NCI-H2029 treated with DMSO at 0.1 percent for 48 hours (cell line): Measurements from ENCODE around the gene TXNL1.

ENCODE experiments used
- DNase-seq: peaks from one replicate; lab custom pipeline; 2025; lab: John Stamatoyannopoulos, UW

Gene TXNL1

GRCh38 chr18:56569416-56569815 is 69.0 kb downstream of the TXNL1 start:
- DNase-seq, result no peak

DNA sequence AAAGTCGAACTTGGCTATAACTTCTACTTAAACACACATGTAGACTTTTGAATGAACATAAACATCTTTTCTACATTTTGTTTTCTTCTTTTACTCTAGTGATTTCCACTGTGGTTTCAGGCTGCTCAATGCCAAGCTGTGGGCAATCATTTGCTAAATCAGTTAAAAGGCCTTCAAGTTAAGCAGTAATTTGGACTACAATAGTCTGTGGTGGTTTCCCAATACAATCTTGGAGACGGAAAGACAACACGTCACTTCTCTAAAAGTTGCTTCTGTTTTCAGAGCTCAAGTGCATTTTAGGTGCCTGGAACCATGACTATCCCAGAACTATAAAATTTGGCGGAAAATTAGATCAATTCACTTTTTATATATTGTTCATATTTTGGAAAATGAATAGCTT is 69.4 kb downstream of the TXNL1 start:
- DNase-seq, result no peak

DNA sequence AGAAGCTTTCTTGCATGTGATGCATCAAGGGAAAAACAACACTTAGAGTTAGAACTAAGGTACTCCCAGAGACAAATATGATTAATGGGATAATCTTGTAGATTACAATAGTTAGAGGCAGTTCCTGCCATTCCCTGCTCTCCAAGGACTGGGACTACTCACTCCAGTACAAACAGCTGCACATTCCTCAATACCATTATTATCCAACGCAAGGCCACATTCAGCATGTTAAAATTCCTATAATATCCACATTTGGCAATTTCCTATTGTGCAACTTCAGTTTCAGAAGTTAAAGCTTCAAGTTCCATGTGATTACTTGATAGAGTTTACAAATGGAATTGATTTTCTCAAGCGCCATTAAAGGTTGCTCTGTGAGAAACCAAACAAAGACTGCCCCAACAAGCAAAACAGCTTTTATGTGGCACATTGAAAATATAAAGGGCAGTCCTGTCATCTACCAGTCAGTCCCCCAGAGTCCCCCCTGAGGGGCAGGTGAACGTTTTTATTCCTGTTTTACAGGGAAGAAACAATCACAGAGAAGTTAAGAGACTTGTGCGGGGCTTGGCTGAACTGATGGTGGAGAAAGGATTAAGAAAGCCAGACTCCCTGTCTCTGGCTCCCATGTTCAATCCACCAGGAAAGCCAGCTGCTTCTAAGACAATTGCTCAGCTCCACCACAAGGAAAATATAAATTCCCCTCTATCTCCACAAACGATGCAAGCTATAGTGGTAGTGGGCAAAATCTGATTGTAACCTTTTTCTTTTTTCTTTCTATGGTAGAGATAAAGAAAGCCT is 72.6 kb downstream of the TXNL1 start:
- no peak for DNase-seq

- DNase-seq, result no peak
Observed at GRCh38 chr18:56565046-56565445, 73.3 kb downstream of the TXNL1 start.

DNA sequence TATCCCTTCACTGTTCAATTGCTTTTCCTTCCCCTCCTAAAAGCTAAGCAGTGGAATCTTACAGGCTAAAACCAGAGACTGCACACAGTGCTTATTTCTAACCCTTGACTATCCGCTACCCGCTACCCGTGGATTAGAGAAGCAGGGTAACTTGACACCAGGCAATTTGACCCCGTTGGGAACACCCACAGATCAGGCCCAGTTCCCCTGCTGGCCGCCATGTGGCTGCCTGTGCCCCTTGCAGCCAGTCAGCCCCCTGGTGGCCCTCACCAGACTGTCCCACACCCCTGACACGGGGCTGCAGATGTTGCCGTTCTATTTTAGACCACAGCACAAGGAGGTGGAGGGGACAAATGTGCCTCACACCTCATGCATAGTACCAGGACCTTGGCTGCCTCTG is 74.8 kb downstream of the TXNL1 start:
- no peak for DNase-seq

DNA sequence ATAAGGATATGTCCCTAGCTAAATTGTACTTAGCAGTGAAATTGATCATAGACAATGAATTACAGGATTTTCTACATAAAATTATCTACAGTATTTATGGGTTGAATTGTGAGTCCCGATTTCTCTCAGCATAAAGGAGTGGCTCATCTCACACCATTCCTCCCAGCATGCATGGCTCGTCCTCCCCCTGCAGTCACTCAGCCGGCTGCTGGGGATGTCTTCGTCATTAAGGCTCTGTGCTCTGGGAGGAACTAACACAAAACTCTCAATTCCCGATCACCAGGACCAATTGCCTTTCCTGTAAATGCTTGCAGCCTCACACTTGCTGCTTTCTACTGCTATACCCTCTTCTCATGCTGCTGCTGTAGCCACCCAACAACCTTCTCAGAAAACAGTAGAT is 75.9 kb downstream of the TXNL1 start:
- no peak for DNase-seq

- DNase-seq, result no peak
Observed at GRCh38 chr18:56560992-56561391, 77.4 kb downstream of the TXNL1 start.

DNA sequence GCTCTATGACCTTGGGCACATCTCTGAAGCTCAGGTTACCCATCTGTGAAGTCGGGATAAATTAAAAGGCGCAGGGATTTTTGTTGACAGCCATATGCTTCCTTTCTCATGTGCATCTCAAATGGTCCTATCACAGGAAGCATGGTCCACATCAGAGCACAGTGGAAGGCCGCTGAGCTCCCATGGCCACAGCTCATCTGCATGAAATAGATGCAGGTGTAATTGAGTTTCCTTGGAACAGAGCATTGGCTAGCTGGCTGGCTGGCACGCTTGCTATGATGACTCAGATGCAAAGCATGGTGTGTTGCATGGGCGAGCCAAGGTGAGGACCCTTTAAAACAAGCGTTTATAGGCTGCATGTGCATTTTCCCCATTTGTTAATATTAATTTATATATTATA is 79.3 kb downstream of the TXNL1 start:
- no peak for DNase-seq

GRCh38 chr18:56556907-56557306 is 81.5 kb downstream of the TXNL1 start:
- no peak for DNase-seq

DNA sequence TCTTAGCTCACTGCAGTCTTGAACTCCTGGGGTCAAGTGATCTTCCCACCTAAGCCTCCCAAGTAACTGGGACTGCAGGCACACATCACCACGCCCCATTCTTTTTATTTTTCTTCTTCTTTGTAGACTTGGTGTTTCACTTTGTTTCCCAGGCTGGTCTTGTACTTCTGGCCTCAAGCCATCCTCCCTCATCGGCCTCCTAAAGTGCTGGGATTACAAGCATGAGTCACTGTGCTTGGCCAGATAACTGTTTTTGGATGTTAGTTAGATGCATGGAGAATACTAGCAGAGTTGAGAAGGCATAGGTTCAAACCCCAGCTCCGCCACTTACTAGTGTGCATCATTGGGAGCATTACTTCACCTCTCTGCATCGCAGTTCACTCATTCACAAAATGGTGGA is 88.3 kb downstream of the TXNL1 start:
- DNase-seq, result no peak
